ENCODE data around the gene CBX6. TPM values are rescaled to one million over a fixed set of nuclear protein-coding genes. Genes with fewer than 3 reads are reported as not detected.

Gene CBX6
- total and polyA plus RNA-seq, 12 donors, result 21.0 to 151 (median 77.8) TPM

GRCh38 chr22:38831166-38831945 lies 40.7 kb downstream of the CBX6 start:
- 87 to 96% (median 91%) methylated on average over 8 to 16 of the region's 16 CpGs for WGBS, 4 donors
- DNase-seq, result peak in 1 of 7 donors; percentile 1
- H3K4me3 ChIP-seq, result no peak overlapping the region

GRCh38 chr22:38830845-38831108 lies 41.2 kb downstream of the CBX6 start:
- Histone ChIP-seq H3K27ac (no peak overlapping the region), H3K27me3 (no peaks in the 10 kb centered on the region), H3K36me3 (replicated peaks in 1 of 2) (no peaks in the 10 kb centered on the region), H3K9me3 (replicated peaks in 1 of 3) (no peaks in the 10 kb centered on the region), H3K4me1 (replicated peaks in 1 of 2) (no peaks in the 10 kb centered on the region), H3K4me3 (no peak overlapping the region)
- DNase-seq, result no peak
- TF ChIP-seq POLR2A (IDR thresholded peaks at IDR 0.05) (no peak), CTCF (IDR thresholded peaks at IDR 0.05) (no peak)
- intact Hi-C loops (cut with DNase I), result no loop called here
- 76 to 92% (median 80%) methylated on average over 3 to 7 of the region's 7 CpGs for WGBS, 4 donors

More at GRCh38 chr22:38831166-38831945, 40.7 kb downstream of the CBX6 start:
- H3K36me3 ChIP-seq (replicated peaks in 1 of 2), result no peaks in the 10 kb centered on the region
- no peaks in the 10 kb centered on the region for H3K27me3 ChIP-seq
- no peak overlapping the region for H3K27ac ChIP-seq
- intact Hi-C loops (cut with DNase I), result no loop called here
- TF ChIP-seq CTCF (IDR thresholded peaks at IDR 0.05), result no peak
- no peak for TF ChIP-seq POLR2A (IDR thresholded peaks at IDR 0.05)
- no peaks in the 10 kb centered on the region for H3K9me3 ChIP-seq (replicated peaks in 1 of 3)
- no peaks in the 10 kb centered on the region for H3K4me1 ChIP-seq (replicated peaks in 1 of 2)

GRCh38 chr22:38830026-38830844 lies 41.8 kb downstream of the CBX6 start:
- H3K4me3 ChIP-seq, result no peak overlapping the region
- no peak for TF ChIP-seq POLR2A (IDR thresholded peaks at IDR 0.05)
- TF ChIP-seq CTCF (IDR thresholded peaks at IDR 0.05), result no peak
- H3K27ac ChIP-seq, result no peak overlapping the region
- H3K27me3 ChIP-seq, result no peaks in the 10 kb centered on the region
- DNase-seq, result no peak
- intact Hi-C loops (cut with DNase I), result no loop called here
- 86 to 95% (median 93%) methylated on average over 12 to 17 of the region's 17 CpGs for WGBS, 4 donors
- no peaks in the 10 kb centered on the region for H3K4me1 ChIP-seq (replicated peaks in 1 of 2)
- no peaks in the 10 kb centered on the region for H3K36me3 ChIP-seq (replicated peaks in 1 of 2)
- H3K9me3 ChIP-seq (replicated peaks in 1 of 3), result no peaks in the 10 kb centered on the region

GRCh38 chr22:38829485-38829884 lies 42.5 kb downstream of the CBX6 start:
- Histone ChIP-seq H3K4me3 (no peak overlapping the region), H3K9me3 (replicated peaks in 1 of 3) (no peaks in the 10 kb centered on the region), H3K36me3 (replicated peaks in 1 of 2) (no peaks in the 10 kb centered on the region), H3K4me1 (replicated peaks in 1 of 2) (no peaks in the 10 kb centered on the region), H3K27ac (no peak overlapping the region), H3K27me3 (no peaks in the 10 kb centered on the region)
- no peak for TF ChIP-seq POLR2A (IDR thresholded peaks at IDR 0.05)
- WGBS, 4 donors, result 85 to 94% (median 92%) methylated on average over 4 of the region's 4 CpGs
- intact Hi-C loops (cut with DNase I), result no loop called here
- no peak for DNase-seq

Measured in adrenal gland (tissue), 12 donors.